ENCODE data around the gene DLG2.

The DLG2 gene

GRCh38 chr11:83941050-83941449, 1686.1 kb downstream of the DLG2 start:
- no peak for DNase-seq

- DNase-seq, result no peak
These were observed 1689.0 kb downstream of the DLG2 start for GRCh38 chr11:83938148-83938547.

DNA sequence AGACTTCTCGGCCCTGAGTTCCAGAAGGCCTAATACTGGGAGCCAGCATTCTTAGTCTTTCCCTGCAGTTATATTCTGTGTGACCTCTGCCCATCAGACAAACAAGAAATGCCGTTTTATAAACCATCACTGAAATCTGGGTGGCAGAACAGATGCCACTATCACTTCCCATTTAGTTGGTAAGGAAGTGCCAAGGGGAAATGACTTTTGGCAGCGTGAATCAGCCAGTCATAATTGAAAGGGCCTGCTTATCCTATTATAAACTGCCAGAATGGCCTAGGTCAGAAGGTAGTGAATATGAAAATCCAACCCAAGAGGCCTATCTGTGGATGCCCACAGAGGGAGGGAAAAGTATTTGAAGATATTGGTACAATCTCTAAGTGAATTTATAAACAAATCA, 1694.1 kb downstream of the DLG2 start:
- no peak for DNase-seq

DNA sequence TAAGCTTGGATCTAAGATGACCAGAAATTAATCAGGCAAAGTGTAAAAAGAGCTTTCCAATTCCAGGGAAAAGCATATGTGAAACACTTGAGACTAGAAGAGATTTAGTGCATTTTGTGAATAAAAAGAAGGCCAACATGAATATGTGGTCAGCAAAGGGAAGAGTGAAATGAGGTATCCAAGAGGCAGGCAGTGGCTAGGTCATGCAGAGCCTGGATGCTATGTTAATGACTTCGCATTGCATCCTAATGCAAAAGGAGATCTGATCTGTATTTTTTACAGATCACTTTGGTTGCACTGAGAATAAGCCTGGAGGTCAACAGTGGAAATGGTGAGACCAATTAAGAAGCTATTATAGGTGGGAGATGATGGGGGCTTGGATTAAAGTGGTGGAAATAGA, 1699.7 kb downstream of the DLG2 start:
- no peak for DNase-seq

DNA sequence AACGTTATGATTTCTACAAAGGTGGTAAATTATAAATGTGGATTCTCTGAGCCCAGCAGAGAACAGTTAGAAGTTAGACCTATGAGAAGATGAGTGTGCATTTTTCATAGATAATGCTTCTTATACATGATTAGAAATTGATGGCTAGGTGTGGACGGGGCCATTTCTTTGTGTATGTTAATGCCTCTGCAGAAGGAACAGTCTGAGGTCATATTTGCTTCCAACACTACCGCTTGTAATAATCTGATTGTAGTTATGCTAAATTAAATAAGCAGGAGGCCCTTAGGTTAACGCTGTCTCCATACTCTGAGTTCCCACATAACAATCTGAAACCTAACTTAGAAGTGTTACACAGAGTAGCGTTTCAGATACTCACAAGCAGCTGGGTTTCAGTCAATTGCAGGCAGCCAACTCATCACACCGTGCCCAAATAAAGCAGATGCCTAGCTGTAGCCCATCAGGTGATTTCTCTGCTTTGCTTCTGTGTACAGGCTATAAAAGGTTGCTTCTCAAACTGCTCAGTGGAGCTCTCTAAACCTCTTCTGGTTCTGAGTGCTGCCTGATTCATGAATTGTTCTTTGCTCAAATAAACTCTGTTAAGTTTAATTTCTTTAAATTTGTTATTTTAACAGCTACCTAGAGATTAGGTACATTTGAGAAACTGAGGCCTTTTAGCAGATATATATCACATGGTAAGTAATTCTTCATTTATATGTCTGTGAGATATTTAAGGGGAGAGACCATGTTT, 1702.2 kb downstream of the DLG2 start:
- DNase-seq, result no peak

DNA sequence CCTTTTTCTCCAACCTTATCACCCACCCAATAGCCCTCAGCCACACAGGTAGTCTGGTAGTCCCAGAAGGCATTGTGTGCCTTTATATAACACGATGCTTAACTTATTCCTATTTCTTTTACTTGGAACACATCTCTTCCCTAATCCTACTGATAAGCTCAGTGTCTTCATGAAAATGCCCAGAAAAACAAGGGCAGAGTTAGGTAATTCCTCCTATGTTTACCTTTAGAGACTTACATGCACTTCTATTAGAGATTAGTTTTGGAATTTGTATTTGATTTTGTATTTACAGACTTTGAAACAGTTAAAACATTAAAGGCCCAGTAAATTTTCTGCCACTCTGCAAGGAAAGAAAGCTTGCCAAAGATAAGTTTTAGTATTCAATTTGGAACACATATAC, 1703.2 kb downstream of the DLG2 start:
- DNase-seq, result no peak

GRCh38 chr11:83922953-83923352, 1704.2 kb downstream of the DLG2 start:
- DNase-seq, result no peak

DNA sequence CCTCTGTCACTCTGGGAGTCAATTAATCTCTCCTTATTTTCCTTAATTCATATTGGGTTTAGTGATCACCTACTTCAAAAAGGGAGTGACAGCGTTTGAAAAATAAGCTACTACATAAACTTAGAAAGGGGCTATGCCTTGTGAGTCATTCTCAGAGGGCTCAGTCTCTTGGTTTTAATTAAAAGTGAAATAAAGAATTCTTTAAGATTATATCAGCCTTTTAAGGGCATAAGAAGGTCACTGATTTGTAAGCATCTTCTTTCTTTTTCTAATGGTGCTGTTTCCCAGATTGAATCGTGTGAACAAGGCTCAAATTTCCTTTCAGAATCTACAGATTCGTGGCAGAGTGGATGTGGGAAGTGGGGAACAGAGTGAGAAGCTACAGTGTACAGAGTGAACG, 1704.8 kb downstream of the DLG2 start:
- no peak for DNase-seq

DNA sequence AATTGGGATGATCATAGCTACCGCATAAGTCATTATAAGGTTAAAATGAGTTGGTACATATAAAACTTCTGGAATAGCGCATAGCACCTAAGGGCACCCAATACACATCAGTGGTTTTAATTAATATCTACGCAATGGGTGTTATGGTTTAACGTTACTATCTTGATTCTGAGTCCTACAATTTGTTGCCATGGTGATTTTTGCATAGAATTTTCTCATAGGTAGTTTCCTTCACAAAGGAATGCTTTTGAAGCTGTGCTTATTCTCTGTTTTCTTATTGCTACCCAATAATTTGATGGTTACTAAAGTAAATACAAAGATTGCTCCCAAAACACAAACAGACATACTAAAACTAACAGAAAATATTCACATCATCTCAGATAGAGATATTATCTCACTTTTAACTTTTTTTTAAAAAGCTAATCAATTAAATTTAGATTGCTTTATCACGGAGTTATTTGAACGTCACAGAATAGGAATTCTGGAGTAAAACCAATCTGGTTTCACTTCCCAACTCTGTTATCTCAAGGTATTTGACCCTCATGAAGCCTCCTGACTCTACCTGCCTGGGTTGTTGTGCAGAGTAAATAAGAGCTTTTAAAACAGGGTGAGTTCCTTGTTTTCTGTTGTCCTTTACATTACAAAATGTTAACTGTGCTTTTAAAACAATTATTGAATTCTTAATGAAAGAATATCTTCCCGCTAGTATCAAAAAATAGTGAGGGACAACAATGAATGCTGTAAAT, 1705.5 kb downstream of the DLG2 start:
- no peak for DNase-seq

DNA sequence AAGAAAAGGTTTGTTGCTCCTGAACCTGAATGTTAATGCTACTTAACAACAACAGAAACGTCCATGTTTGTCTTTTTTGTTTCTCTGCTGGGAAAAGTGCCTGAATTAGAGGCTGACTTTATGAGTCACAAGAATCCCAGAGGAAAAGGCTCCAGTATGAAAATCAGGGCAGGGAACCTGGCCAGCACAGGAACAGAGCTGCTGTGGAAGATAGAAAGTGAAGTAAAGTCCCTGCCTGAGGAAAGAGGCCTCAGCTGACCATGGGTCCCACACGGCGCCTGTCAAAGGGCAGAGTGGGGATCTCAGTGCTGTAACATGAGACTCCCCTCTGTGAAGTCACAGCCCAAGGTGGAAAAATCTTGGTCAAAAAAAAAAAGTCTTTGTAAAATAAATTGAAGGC, 1708.7 kb downstream of the DLG2 start:
- no peak for DNase-seq

DNA sequence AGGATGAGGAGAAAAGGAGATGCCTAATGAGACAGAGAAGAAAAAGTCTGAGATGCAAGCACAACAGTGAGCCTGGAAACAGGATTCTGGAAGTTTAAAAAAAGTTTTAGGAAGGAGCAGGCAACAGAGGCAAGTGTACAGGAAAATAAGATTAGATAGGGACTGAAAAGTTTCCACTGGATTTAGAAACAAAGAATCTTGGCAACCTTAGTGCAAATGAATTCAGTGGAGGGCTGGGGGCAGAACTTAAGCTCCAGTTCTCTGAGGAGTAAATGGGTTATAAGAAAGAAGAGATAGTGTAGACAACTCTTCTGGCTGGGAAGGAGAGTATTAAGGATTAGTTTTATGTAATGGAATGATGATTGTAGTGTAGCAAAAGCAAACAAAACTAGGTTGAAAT, 1712.1 kb downstream of the DLG2 start:
- DNase-seq, result no peak

DNA sequence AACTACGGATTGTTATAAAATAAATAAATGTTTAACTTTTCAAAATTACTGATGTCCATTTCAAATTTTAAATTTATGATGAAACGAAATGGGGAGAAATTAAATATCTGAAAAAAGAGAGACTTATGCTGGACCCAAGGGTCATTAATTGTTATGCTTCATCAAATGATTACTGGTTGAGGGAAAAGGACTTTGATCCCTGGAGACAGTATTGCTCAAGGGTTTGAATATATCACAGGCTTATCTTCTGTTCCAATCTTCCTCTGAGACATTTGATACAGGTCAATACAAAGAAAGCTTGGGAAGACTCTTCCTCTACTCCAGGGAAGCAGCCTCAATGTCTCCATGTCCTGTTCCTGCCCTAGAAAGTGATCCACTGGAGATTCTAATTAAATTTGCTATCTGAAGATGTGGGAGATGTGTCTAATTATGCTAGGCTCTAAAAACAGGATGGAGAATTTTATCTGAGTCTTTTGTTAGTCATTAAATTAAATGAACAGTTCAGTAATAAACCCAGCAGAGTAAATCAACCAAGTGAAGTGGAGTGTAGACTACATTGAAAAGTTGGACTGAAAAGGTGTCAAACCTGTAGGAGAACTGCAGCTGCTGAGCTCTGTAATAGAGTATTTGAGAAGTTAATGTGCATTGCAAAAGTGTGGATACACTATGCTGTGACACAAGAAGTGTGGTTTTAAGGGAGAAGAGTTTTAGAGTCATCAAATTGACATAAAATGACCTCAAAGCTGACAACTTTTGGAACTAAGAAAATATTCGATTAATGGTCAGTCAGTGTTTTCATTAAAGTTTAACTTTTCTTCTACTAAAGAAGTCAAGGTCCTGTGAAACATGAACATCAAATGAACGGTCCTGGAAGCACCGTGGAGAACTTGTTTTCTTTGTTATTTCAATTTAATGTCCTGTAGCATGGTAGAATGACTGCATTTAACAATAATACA, 1717.3 kb downstream of the DLG2 start:
- DNase-seq, result no peak

- no peak for DNase-seq
These were observed 1718.8 kb downstream of the DLG2 start for GRCh38 chr11:83908298-83908856.

DNA sequence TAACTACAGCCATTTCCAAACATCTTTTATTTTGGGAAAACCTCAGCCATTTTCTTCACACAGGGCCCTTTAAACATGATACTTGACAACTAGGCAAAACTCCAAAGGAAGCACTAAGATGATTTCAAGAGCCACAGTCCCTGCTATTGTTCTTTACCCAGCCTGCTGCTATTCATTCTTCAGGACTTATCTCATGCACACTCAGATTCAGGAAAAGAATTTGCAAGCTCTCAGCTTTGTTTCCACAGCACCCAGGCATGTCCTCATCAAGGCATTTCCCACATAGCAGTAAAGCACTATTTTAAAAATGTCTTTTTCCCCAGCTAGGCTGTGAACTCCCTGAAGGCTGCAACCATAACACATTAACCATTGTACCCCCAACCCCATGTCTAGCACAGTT, 1731.6 kb downstream of the DLG2 start:
- DNase-seq, result no peak

- DNase-seq, result no peak
These were observed 1745.7 kb downstream of the DLG2 start for GRCh38 chr11:83881428-83881827.

DNA sequence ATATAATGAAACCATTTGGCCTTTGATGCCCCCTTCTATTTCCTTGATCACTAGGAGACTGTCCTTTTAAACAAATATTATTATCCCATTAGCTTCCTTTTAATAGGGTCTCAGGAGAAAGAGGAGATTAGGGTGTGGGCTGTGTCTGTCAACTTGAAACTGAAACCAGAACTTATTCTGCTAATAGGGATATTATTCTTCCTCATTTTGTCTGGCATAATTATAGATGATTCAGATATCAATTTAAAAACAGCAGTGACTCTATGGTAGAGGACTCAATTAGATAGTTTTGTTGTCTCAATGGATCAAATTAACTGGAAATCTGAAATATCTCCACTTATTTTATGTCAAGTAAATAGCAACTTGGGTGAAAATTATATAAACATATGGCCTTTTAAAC, 1756.1 kb downstream of the DLG2 start:
- DNase-seq, result no peak

DNA sequence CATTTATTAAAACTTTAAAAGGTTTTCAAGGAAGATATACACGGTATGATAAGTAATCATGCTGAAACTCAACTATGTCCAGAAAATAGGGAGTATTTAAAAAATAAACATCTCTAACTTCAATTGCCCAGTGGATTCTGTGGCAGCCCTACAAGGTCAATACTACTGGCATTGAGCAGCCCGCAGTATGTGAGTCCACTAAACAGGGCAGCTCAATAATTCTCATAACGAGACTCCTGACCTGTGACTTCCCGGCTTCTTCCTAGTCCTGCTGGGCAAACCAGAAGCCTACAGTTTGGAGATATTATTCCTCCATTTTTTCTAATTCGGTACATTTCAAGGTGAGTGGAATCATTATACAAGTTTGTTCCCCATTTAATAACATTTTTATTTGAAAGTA, 1760.5 kb downstream of the DLG2 start:
- DNase-seq, result no peak

GRCh38 chr11:83865636-83866461, 1761.3 kb downstream of the DLG2 start:
- no peak for DNase-seq

GRCh38 chr11:83864412-83865057, 1762.6 kb downstream of the DLG2 start:
- DNase-seq, result no peak

DNA sequence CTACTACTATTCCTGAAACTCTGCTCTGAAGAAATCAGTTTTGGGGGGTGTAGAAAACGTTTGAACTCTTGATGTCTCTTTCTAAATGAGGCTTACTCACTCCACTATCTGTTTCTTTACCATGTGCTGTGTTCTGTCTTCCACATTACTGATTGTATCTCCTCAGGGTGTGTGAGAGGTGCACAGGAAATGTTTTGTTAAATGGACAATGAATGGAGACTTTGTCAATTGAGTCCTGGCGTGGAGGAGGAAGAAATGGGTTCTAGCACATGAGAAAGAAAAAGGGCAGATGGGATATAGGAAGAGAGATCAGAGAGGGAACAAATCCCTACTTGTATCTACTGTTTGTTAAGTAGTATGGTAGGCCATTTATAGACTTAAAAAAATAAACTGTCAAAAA, 1763.9 kb downstream of the DLG2 start:
- DNase-seq, result no peak

GRCh38 chr11:83862691-83863090, 1764.5 kb downstream of the DLG2 start:
- no peak for DNase-seq

DNA sequence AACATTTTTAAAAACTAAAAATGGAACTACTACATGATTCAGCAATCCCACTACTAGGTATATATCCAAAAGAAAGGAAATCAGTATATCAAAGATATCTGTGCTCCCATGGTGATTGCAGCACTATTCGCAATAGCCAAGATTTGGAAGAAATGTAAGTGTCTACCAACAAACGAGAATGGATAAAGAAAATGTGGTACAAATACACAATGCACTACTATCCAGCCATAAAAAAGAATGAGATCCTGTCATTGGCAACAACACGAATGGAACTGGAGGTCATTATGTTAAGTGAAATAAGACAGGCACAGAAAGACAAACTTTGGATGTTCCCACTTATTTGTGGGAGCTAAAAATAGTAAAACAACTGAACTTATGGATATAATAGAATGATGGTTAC, 1765.1 kb downstream of the DLG2 start:
- DNase-seq, result no peak
